HG02970 (cell line): ENCODE measurements around the gene KRT34.
"Not testable (repeated sequence)": the region's sequence is repeated elsewhere in the genome, so short reads cannot be mapped to it uniquely, and the experiment has no call there.

Source experiments
- ATAC-seq: cut with Tn5 transposase; IDR thresholded peaks from one replicate; pipeline ENCODE4 v1.9.1; 2021; ENCODE audit warnings: mild to moderate bottlenecking, moderate library complexity, moderate number of reproducible peaks; ENCODE audit not compliant: unreplicated experiment, low FRiP score

The KRT34 gene

GRCh38 chr17:41381943-41382342, at the start of gene KRT34:
KRT34 (minus strand) TSS chr17:41382306; CDS start chr17:41382246, 60 bp downstream.
- ATAC-seq = not testable (repeated sequence)

GRCh38 chr17:41430376-41430775, 48.3 kb upstream of the KRT34 start:
- ATAC-seq = not testable (repeated sequence)

GRCh38 chr17:41429667-41430066, 47.6 kb upstream of the KRT34 start:
- ATAC-seq = no peak

- no peak for ATAC-seq
Observed at GRCh38 chr17:41428591-41429291, 46.6 kb upstream of the KRT34 start.

- no peak for ATAC-seq
Observed at GRCh38 chr17:41424111-41424635, 42.1 kb upstream of the KRT34 start, which contains the start of gene KRT37. KRT37 (minus strand) TSS chr17:41424585; CDS start chr17:41424523, 62 bp downstream.

GRCh38 chr17:41422586-41422985, 40.5 kb upstream of the KRT34 start:
- ATAC-seq = not testable (repeated sequence)

- no peak for ATAC-seq
Observed at GRCh38 chr17:41421617-41422016, 39.5 kb upstream of the KRT34 start.

GRCh38 chr17:41421116-41421515, 39.0 kb upstream of the KRT34 start:
- no peak for ATAC-seq

GRCh38 chr17:41420134-41420533, 38.0 kb upstream of the KRT34 start:
- ATAC-seq = no peak

GRCh38 chr17:41419716-41420115, 37.6 kb upstream of the KRT34 start:
- ATAC-seq = no peak

GRCh38 chr17:41418116-41418860, 36.2 kb upstream of the KRT34 start:
- ATAC-seq = no peak

GRCh38 chr17:41417576-41418015, 35.5 kb upstream of the KRT34 start:
- no peak for ATAC-seq

GRCh38 chr17:41417127-41417526, 35.0 kb upstream of the KRT34 start:
- ATAC-seq = no peak

GRCh38 chr17:41416479-41416878, 34.4 kb upstream of the KRT34 start:
- no peak for ATAC-seq

- no peak for ATAC-seq
Observed at GRCh38 chr17:41415833-41416335, 33.8 kb upstream of the KRT34 start.

GRCh38 chr17:41415411-41415810, 33.3 kb upstream of the KRT34 start:
- no peak for ATAC-seq

- ATAC-seq = no peak
Observed at GRCh38 chr17:41413982-41414381, 31.9 kb upstream of the KRT34 start.

- no peak for ATAC-seq
Observed at GRCh38 chr17:41413353-41413957, 31.3 kb upstream of the KRT34 start.

GRCh38 chr17:41411072-41411840, 29.1 kb upstream of the KRT34 start:
- no peak for ATAC-seq

- ATAC-seq = no peak
Observed at GRCh38 chr17:41407226-41407625, 25.1 kb upstream of the KRT34 start.
